Measurements from ENCODE around the gene MROH7. TPM values are rescaled to one million over a fixed set of nuclear protein-coding genes. Genes with fewer than 3 reads are reported as not detected.
A peak's percentile ranks its signal among the peaks of the same experiment; 100 is the strongest.

Gene MROH7
- total and polyA plus RNA-seq, 2 of the 13 experiments (the other 11 are each of a cell fraction or from before 2014, with no cell fraction given) = 0.09 TPM

GRCh38 chr1:54604051-54604450 is 37.5 kb upstream of the MROH7 start:
- Histone ChIP-seq H3K9me3 (ENCODE audit: low read length) (no peaks in the 10 kb centered on the region), H3K4me3 (replicated peaks in 1 of 3; ENCODE audit: insufficient read depth in 1 of 3, low read depth in 2 of 3, low read length in 3 of 3) (no peak overlapping the region), H3K36me3 (replicated peaks in 1 of 2; ENCODE audit: control insufficient read depth in 1 of 2, insufficient read depth in 2 of 2, low read length in 2 of 2) (no peaks in the 10 kb centered on the region), H3K27me3 (ENCODE audit: control insufficient read depth in 1 of 2, insufficient read depth in 2 of 2, low read length in 2 of 2) (no peaks in the 10 kb centered on the region), H2AFZ (ENCODE audit: low read length) (no peak overlapping the region), H3K4me2 (ENCODE audit: low read depth, low read length) (no peak overlapping the region), H3K9ac (ENCODE audit: insufficient read depth, low read depth, low read length) (no peak overlapping the region), H3K27ac (ENCODE audit: extremely low read length, insufficient read depth, low read length) (no peak overlapping the region), H3K79me2 (ENCODE audit: insufficient read depth, low read length) (no peaks in the 10 kb centered on the region), H3K4me1 (ENCODE audit: insufficient read depth, low read length) (peaks cover 14% of the 10 kb centered on the region), H4K20me1 (ENCODE audit: insufficient read depth, low read length) (no peaks in the 10 kb centered on the region)
- ChIA-PET CTCF (ENCODE audit: low intra/inter-chr PET ratio, low total read pairs) (no interaction called here), POLR2A (no interaction called here)
- TF ChIP-seq ZNF775 (CRISPR knock-in tag; IDR thresholded peaks at IDR 0.05; ENCODE audit: borderline replicate concordance) (no peak), ZSCAN21 (CRISPR knock-in tag; IDR thresholded peaks at IDR 0.05; ENCODE audit: borderline replicate concordance) (no peak)
- intact Hi-C loops (cut with micrococcal nuclease; ENCODE audit: unreplicated experiment) (no loop called here), in situ Hi-C loops (cut with HindIII; ENCODE audit: extremely low pct_ligation_motif_present, low pct_unique_long_range_greater_than_20kb) (no loop called here)
- ATAC-seq (no peak), FAIRE-seq (no peak), DNase-seq (ENCODE audit: low spot score) (no peak)
- 76% methylated on average over 3 of the region's 7 CpGs for WGBS (ENCODE audit: low lambda C conversion rate)
- no TSS peak for BruUV-seq (replicated peaks)

- Histone ChIP-seq H3K79me2 (ENCODE audit: insufficient read depth, low read length) (no peaks in the 10 kb centered on the region), H3K9me3 (ENCODE audit: low read length) (no peaks in the 10 kb centered on the region), H3K27ac (ENCODE audit: extremely low read length, insufficient read depth, low read length) (no peak overlapping the region), H3K36me3 (replicated peaks in 1 of 2; ENCODE audit: control insufficient read depth in 1 of 2, insufficient read depth in 2 of 2, low read length in 2 of 2) (no peaks in the 10 kb centered on the region), H4K20me1 (ENCODE audit: insufficient read depth, low read length) (no peaks in the 10 kb centered on the region), H3K4me3 (replicated peaks in 1 of 3; ENCODE audit: insufficient read depth in 1 of 3, low read depth in 2 of 3, low read length in 3 of 3) (no peak overlapping the region), H3K27me3 (ENCODE audit: control insufficient read depth in 1 of 2, insufficient read depth in 2 of 2, low read length in 2 of 2) (no peaks in the 10 kb centered on the region), H2AFZ (ENCODE audit: low read length) (no peak overlapping the region), H3K4me2 (ENCODE audit: low read depth, low read length) (no peak overlapping the region), H3K9ac (ENCODE audit: insufficient read depth, low read depth, low read length) (no peak overlapping the region), H3K4me1 (ENCODE audit: insufficient read depth, low read length) (peaks cover 14% of the 10 kb centered on the region)
- no peak for ATAC-seq
- intact Hi-C loops (cut with micrococcal nuclease; ENCODE audit: unreplicated experiment) (no loop called here), in situ Hi-C loops (cut with HindIII; ENCODE audit: extremely low pct_ligation_motif_present, low pct_unique_long_range_greater_than_20kb) (no loop called here)
- no peak for DNase-seq (ENCODE audit: low spot score)
- ChIA-PET CTCF (ENCODE audit: low intra/inter-chr PET ratio, low total read pairs) (no interaction called here), POLR2A (no interaction called here)
- WGBS (ENCODE audit: low lambda C conversion rate) = 81% methylated on average over 9 of the region's 13 CpGs
- BruUV-seq (replicated peaks) = no TSS peak
- TF ChIP-seq HNF1A (IDR thresholded peaks at IDR 0.05; ENCODE audit: low read depth) = no peak
- TF ChIP-seq HNF1A (CRISPR knock-in tag; IDR thresholded peaks at IDR 0.05; ENCODE audit: borderline replicate concordance) = no peak
- TF ChIP-seq POLR2A (IDR thresholded peaks at IDR 0.05; ENCODE audit: insufficient read depth in 1 of 2, low read depth in 2 of 2, low read length in 2 of 2) = no peak
- no peak for TF ChIP-seq ZNF18 (CRISPR knock-in tag; IDR thresholded peaks at IDR 0.05; ENCODE audit: insufficient replicate concordance)
- no peak for TF ChIP-seq ZBTB7B (CRISPR knock-in tag; IDR thresholded peaks at IDR 0.05)
- TF ChIP-seq KDM1A (CRISPR knock-in tag; IDR thresholded peaks at IDR 0.05) = no peak
- no peak for TF ChIP-seq XRCC5 (optimal IDR thresholded peaks at IDR 0.05; ENCODE audit: low read length)
- TF ChIP-seq HNRNPUL1 (IDR thresholded peaks at IDR 0.05; ENCODE audit: low read depth, low read length) = no peak
- TF ChIP-seq ZNF768 (CRISPR knock-in tag; IDR thresholded peaks at IDR 0.05) = peak; percentile 41; the same call in 1 of the 2 replicates
- FAIRE-seq = no peak
These were observed 36.8 kb upstream of the MROH7 start for GRCh38 chr1:54604572-54605370.

All from HepG2 (cell line).